ENCODE results near the gene UNC13C. TPM values are rescaled to one million over a fixed set of nuclear protein-coding genes. Genes with fewer than 3 reads are reported as not detected.

The UNC13C gene
- polyA plus RNA-seq, 3 donors, result 7.3 to 10.2 (median 10.0) TPM

Other genes starting within 250 kb of the UNC13C start
- 10 to 100 TPM; 59.2 to 77.2 (median 77.1) TPM for gene WDR72, start 218.8 kb upstream of the UNC13C start, polyA plus RNA-seq (ENCODE audit: insufficient read length in 3 of 3)

All from renal cortex interstitium (tissue), 3 donors.